ENCODE measurements around the gene NIPBL.

Gene NIPBL

GRCh38 chr5:36948041-36948440 is 71.5 kb downstream of the NIPBL start:
- peak; percentile 50 for DNase-seq (ENCODE audit: low read depth)

GRCh38 chr5:36948650-36949049 is 72.1 kb downstream of the NIPBL start:
- no peak overlapping the region for H3K4me3 ChIP-seq (ENCODE audit: low read length)
- no peak for TF ChIP-seq CTCF (IDR thresholded peaks at IDR 0.05; ENCODE audit: insufficient read depth, low read depth, low read length, missing control alignments)
- DNase-seq (ENCODE audit: low read depth): no peak

More at GRCh38 chr5:36948041-36948440, 71.5 kb downstream of the NIPBL start:
- H3K4me3 ChIP-seq (ENCODE audit: low read length): no peak overlapping the region
- no peak for TF ChIP-seq CTCF (IDR thresholded peaks at IDR 0.05; ENCODE audit: insufficient read depth, low read depth, low read length, missing control alignments)

- no peak for TF ChIP-seq CTCF (IDR thresholded peaks at IDR 0.05; ENCODE audit: insufficient read depth, low read depth, low read length, missing control alignments)
- no peak overlapping the region for H3K4me3 ChIP-seq (ENCODE audit: low read length)
- DNase-seq (ENCODE audit: low read depth): no peak
Measured at GRCh38 chr5:36949593-36949992, 73.0 kb downstream of the NIPBL start.

GRCh38 chr5:36950586-36951457 is 74.3 kb downstream of the NIPBL start:
- DNase-seq (ENCODE audit: low read depth): peak; percentile 47
- TF ChIP-seq CTCF (IDR thresholded peaks at IDR 0.05; ENCODE audit: insufficient read depth, low read depth, low read length, missing control alignments): no peak
- no peak overlapping the region for H3K4me3 ChIP-seq (ENCODE audit: low read length)

GRCh38 chr5:36953043-36953442 is 76.5 kb downstream of the NIPBL start:
- DNase-seq (ENCODE audit: low read depth): no peak
- no peak for TF ChIP-seq CTCF (IDR thresholded peaks at IDR 0.05; ENCODE audit: insufficient read depth, low read depth, low read length, missing control alignments)
- H3K4me3 ChIP-seq (ENCODE audit: low read length): no peak overlapping the region

GRCh38 chr5:36957953-36958537 is 81.5 kb downstream of the NIPBL start:
- no peak for DNase-seq (ENCODE audit: low read depth)
- no peak overlapping the region for H3K4me3 ChIP-seq (ENCODE audit: low read length)
- no peak for TF ChIP-seq CTCF (IDR thresholded peaks at IDR 0.05; ENCODE audit: insufficient read depth, low read depth, low read length, missing control alignments)

Data from epithelial cell of esophagus (primary cell).